ENCODE data around the gene FAF1.
"Not testable (repeated sequence)": the region's sequence is repeated elsewhere in the genome, so short reads cannot be mapped to it uniquely, and the experiment has no call there.

Gene FAF1

DNA sequence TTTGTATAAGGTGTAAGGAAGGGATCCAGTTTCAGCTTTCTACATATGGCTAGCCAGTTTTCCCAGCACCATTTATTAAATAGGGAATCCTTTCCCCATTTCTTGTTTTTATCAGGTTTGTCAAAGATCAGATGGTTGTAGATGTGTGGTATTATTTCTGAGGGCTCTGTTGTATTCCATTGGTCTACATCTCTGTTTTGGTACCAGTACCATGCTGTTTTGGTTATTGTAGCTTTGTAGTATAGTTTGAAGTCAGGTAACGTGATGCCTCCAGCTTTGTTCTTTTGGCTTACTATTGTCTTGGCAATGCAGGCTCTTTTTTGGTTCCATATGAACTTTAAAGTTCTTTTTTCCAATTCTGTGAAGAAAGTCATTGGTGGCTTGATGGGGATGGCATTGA, 54.0 kb downstream of the FAF1 start:
- not testable (repeated sequence) for ATAC-seq

DNA sequence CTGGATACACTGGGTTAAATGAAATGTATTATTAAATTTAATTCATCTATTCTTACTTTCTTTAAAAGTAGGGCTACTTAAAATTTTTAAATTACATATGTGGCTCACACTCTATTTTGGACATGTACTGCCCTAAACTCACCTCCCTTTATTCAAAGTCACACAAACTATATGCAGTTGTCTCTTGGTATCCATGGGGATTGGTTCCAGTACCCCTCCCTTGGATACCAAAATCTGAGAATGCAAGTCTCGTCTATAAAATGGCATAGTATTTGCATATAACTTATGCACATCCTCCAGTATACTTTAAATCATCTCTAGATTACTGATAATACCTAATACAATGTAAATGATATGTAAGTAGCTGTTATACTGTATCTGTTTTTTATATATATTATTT, 57.6 kb downstream of the FAF1 start:
- no peak for ATAC-seq

DNA sequence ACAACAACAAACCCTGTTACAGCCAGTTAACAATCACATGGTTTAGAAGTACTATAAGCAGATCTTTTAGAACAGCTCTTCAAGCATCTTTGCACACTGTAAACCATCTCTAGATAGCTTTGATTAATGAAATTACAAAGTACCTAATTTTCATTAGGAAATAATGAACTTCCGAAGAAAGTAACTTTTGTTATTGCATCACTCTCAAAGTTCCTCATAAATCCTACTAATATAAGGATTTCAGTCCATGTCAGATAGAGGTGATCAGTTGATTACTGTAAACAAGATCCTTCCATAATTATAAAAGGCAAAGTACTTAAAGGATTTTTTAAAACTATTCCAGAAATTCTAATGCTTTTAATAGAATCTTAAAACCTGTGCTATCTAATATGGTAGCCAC, 58.2 kb downstream of the FAF1 start:
- no peak for ATAC-seq

DNA sequence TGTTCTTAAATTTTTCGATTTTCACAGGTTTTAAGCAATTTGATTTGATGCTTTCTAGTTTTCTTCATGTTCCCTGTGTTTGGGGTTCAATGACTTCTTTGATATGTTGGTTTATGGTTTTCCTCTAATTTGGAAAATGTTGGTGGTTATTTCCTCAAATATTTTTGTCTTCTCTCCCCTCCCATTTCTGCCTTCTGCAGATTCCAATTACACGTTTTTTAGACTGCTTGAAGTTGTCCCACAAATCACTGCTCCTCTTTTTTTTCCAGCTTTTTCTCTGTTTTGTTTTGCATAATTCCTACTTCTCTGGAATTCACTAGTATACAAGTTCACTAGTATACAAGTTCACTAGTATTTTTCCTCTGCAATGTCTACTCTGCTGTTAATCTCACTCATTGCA, 61.3 kb downstream of the FAF1 start:
- ATAC-seq, result no peak

DNA sequence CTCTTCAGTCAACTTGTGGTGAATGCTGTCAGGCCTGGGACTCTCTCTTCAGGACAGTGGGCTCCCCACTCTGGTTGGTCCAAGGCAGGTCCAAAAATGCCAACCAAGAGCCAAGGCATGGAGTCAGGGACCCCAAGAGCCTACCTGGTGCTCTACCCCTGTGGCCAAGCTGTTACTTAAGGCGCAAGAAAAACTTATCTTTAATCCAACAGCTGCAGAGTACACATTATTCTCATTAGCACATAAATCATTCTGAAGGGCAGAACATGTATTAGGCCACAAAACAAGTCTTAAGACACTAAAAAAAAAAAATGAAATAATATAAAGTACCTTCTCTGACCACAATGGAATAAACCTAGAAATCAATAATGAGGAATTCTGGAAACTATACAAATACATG, 65.7 kb downstream of the FAF1 start:
- ATAC-seq, result no peak

DNA sequence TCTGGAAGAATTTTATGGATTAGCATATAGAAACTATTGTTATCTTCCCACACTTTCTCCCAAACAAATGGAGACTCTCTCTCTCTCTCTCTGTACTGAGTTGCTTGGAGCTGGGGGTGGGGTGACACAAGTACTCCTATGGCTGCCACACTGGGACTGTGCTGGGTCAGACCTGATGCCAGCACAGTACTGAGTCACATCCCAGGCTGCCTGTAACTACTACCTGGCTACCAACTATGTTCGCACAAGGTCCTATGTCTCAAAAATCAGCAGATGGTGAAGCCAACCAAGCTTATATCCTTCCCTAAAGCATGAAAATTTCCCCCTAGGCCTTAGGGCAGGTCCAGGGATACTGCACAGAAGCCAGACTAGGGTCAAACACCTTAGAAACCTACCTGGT, 66.6 kb downstream of the FAF1 start:
- ATAC-seq, result no peak

DNA sequence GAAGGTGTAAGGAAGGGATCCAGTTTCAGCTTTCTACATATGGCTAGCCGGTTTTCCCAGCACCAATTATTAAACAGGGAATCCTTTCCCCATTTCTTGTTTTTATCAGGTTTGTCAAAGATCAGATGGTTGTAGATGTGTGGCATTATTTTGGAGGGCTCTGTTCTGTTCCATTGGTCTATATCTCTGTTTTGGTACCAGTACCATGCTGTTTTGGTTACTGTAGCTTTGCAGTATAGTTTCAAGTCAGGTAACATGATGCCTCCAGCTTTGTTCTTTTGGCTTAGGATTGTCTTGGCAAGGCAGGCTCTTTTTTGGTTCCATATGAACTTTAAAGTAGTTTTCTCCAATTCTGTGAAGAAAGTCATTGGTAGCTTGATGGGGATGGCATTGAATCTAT, 72.5 kb downstream of the FAF1 start:
- not testable (repeated sequence) for ATAC-seq

DNA sequence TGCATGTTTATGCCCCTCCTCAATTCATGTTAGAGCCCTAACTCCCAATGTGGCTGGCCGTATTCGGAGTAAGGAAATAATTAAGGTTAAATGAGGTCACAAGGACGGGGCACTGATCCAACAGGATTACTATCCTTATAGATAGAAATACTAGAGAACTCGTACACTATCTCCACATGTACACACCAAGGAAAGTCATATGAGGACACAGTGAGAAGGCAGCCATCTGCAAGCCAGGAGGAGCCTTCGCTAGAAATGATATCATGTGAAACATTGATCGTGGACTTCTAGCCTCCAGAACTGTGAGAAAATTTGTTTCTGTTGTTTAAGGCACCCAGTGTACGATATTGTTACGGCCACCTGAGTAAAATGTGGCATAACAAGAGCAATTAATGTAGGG, 79.7 kb downstream of the FAF1 start:
- ATAC-seq, result no peak

DNA sequence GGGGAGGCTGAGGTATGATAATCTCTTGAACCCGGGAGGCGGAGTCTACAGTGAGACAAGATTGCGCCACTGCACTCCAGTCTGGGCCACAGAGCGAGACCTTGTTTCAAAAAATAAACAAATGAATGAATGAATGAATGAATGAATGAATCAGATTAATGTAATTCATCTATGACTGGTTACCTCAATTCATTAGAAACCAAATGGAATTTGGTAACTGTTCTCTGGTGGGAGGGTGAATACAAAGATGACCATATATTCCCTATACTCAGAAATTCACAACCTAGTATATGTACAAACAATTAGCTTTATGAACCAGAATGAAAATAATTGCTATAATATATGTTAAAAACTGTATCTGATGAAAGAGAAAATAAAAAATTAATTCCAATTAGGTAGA, 80.9 kb downstream of the FAF1 start:
- no peak for ATAC-seq

DNA sequence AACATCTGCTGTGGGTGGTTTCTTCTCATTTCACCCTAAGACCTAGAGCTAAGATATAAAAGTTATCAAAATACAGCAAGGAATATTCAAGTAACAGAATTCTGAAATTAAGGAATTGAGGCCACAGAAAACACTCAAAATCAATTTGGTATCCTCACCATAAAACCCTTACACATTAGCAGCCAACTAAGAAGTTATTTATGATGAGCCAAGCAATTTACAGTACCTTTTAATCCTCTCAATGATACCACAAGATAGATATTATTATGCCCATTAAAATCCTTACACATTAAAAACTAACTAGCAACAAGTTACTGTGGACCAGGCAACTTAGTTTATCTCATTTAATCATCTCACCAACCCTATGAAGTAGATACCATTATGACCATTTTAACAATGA, 81.6 kb downstream of the FAF1 start:
- ATAC-seq, result no peak

DNA sequence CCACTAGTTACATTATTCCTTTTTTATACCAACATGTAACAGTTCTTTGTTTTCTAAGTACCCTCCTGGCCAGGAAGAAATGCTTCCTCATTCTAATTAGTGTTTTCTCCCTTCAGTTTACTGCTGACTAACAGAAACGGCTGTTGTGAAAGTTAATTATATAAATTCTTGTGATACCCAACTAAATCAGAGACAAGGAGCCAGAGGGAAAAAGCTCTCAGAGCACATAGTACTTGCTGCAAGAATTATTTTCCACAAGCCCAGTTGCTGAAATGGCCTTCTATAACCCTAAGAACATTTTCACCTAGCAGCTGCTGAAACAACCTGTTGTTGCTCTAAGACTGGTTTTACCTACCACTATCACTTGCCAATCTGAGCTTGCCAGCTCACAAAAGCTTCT, 82.4 kb downstream of the FAF1 start:
- ATAC-seq, result no peak

DNA sequence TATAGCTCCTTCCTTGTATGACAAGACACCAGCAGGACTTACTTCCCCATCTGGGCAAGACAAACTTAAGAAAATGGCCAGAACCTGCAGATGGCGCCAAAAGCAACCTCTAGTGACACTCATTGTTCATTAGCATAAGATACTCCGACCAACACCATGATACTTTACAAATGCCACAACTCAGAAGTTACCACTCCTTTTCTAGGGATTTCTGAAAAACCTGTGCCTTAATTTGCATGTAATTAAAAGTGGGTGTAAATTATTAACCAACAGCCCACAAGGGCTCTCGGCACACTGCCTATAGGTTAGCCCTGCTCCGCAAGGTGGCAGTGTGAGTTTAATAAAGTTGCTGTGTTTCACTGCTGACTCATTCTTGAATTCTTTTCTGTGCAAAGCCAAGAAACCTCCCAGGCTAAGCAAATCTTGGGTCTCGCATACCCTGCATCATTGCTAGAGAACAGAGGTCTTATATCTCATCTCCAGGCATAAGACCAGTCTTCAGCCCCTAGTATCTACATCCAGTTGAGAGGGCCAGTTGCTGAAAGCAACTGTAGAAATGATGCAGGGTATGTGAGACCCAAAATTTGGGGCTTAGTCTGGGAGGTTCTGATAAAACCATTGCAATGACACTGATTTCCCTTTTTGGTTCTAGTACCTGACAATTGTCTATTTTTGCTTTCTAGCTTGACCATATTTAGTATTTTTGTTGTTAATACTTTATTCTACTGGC, 86.4 kb downstream of the FAF1 start:
- ATAC-seq, result peak; percentile 94

DNA sequence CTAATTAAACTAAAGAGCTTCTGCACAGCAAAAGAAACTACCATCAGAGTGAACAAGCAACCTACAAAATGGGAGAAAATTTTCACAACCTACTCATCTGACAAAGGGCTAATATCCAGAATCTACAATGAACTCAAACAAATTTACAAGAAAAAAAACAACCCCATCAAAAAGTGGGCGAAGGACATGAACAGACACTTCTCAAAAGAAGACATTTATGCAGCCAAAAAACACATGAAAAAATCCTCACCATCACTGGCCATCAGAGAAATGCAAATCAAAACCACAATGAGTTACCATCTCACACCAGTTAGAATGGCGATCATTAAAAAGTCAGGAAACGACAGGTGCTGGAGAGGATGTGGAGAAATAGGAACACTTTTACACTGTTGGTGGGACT, 95.2 kb downstream of the FAF1 start:
- ATAC-seq, result not testable (repeated sequence)

DNA sequence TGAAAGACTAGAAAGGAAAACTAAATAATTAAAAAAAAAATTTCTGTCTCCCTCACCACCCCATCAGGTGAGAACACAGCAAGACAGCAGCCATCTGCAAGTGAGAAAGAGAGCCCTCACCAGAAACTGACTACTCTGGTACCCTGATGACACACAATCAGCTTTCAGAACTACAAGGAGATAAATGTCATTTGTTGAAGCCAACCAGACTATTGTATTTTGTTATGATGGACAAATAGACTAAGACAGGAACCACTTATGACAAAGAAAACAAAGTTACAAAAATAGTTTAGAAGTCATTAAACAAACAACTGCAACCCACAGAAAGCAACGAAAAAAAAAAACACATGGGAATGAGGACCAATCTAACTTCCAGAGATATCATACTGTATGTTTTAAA, 98.3 kb downstream of the FAF1 start:
- no peak for ATAC-seq

DNA sequence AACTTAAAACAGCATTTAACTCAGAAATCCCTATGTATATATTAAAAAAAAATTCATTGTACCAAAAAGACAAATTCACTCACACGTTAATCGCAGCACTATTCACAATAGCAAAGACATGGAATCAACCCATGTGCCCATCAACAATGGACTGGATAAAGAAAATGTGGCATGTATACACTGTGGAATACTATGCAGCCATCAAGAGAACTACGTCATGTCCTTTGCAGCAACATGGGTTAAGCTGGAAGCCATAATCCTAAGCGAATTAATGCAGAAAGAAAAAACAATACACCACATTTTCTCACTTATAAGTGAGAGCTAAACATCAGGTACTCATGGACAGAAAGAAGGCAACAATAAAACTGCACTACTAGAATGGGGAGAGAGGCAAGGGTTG, 99.4 kb downstream of the FAF1 start:
- ATAC-seq, result no peak

DNA sequence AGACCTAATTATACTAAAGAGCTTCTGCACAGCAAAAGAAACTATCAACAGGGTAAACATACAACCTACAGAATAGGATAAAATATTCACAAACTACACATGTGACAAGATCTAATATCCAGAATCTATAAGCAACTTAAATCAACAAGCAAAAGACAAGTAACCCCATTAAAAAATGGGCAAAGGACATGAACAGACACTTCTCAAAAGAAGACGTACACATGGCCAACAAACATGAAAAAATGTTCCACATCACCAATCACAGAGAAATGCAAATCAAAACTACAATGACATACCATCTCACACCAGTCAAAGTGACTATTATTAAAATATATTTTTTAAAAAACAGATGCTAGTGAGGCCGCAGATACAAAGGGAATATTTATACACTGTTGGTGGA, 99.8 kb downstream of the FAF1 start:
- no peak for ATAC-seq

DNA sequence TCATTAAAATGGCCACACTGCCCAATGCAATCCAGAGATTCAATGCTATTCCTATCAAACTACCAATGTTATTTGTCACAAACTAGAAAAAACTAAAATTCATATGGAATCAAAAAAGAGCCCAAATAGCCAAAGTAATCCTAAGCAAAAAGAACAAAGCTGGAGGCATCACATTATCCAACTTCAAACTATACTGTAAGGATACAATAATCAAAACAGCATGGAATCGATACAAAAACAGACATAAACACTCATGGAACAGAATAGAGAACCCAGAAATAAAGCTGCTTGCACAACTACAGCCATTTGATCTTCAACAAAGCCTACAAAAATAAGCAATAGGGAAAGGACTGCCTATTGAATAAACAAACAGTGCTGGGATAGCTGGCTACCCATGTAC, 100.4 kb downstream of the FAF1 start:
- ATAC-seq, result no peak

DNA sequence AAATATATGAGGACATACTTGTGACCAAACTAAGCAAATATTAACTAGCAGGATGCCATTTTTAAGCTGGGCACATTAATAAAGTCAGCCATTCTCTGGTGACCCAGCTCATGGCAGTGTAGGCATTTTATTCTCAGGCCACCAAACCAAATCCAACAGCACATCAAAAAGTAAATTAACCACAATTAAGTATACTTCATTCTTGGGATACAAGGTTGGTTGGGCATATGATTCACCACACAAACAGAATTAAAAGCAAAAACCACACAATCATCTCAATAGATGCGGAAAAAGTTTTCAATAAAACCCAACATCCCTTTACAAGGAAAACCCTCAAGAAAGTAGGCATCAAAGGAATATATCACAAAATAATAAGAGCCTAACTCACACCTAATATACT, 101.3 kb downstream of the FAF1 start:
- no peak for ATAC-seq

DNA sequence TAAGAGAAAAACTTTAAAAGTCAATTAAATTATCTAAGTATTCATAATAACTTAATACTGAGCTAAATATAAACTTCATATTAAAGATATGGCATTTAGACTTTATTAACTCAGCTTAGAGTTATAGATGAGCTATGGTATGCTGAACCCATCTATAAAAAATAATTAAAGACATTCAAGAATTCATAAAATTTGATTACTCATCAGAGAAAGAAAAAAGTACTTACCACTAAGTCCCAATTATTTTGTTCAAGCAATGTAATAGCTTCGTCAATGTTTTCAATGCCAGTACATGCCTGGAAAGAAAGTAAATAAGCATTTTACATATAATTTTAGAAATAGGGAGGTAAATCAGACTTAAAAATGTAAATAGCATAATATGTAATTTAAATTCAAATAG, 102.4 kb downstream of the FAF1 start:
- no peak for ATAC-seq

DNA sequence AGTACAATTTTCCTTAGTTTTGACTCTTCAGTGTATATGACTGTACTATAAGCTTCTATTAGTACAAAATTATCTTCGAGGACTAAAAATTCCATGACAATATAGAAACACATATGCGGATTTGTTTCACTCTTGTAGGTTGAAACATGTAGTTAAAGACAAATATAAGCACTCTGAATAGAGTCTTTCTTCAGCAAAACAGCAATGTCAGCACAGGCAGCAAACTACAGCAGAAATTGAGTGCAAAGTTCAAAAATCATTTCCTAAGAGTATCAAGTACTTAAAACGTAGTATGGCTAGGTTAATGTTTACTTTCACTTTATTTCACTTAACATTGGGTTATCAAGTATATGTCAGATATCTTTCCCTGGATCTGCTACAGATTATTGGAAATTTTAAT, 106.7 kb downstream of the FAF1 start:
- no peak for ATAC-seq

DNA sequence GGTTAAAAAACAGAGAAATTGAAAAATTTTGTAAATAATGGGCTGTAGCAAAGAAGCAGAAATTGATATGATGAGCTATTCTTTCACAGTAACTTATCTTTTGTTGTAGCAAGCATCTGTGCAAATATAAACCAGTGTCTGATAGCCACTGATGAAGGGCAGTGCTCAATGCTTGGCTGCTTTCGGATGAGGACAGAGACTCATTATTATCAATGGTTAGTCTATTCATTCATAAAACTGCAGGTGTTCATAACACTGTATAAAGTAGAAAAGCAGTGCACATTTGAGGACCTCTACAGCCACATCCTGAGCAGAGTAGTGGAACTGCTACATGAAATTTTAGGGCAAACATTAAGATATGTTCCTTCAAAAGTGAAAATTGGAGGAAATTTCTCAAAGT, 107.2 kb downstream of the FAF1 start:
- no peak for ATAC-seq

DNA sequence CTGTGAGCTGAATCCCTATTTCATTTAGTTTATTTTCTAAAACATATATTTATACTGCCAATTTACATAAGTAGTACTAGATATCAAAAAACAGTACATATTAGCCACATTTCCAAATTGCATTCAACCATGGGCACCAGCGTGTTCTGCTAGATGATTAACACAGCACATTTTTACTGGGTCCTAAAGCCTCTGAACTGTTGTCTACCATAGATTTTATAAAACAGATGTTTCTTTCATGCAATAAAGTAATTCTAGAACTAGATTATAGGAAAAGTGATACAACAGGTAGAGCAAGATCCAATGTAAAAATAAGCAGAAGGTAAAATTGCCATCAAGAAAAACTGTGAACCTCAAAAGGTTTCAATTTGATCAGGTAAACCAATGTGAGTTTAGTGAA, 108.6 kb downstream of the FAF1 start:
- no peak for ATAC-seq

DNA sequence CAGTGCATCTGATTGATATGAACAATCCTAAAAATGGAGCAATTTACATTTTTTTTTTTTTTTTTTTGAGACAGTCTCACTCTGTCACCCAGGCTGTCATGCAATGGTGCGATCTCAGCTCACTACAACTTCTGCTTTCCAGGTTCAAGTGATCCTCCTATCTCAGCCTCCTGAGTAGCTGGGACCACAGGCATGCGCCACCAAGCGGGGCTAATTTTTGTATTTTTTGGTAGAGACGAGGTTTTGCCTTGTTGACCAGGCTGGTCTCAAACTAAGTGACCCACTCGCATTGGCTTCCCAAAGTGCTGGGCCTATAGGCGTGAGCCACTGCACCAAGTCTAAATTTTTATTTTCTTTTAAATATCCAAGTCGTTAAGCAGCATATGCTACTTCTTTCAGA, 109.0 kb downstream of the FAF1 start:
- ATAC-seq, result no peak

DNA sequence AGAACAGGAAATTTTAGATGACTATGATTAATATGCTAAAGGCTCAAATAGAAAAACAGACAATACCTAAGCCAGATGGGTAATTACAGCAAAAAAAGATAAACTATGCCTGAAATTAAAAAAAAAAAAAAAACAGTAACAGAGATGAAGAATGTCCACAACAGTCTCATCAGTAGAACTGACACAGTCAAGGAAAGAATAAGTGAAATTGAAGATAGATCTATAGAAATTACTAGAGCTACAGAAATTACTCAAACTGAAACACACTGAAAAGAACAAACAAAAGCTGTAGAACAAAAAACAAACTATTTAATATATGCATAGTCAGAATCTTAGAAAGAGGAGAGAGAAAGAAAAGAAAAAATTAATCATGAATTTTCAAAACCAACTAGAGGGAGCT, 112.8 kb downstream of the FAF1 start:
- ATAC-seq, result no peak

DNA sequence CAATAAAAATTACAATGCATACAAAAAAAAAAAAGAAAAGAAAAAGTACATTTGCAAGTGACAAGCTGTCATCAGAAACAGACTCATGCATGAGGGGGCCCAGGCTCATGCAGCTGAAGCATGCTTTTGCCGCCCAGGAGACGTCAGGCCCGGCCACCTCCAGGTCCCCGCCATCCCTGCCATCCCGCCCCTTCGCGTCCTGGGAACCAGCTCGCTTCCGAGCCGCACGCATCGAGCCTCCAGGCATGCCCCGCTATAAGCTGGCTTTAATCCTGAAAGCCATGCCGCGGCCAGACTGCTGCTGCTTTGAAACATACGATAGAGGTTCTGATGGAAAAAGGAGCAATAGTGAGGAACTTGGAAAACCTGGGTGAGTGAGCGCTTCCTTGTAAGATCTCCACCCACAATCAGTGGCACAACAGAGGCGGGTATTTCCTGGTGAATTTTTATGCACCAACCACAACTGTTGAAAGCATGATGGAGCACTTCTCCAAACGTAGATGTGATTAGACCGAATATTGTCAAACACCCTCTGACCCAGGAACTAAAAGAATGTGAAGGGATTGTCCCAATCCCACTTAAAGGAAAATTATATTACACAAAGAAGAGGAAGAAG, 113.7 kb downstream of the FAF1 start:
- no peak for ATAC-seq
